GM19240 (cell line): Measurements from ENCODE around the gene CDKN2A.
A peak's percentile ranks its signal among the peaks of the same experiment; 100 is the strongest.
"Not testable (repeated sequence)": the region's sequence is repeated elsewhere in the genome, so short reads cannot be mapped to it uniquely, and the experiment has no call there.

Experiments used
- DNase-seq: peaks from one replicate; pipeline ENCODE4 v3.0.0; 2011; ENCODE audit warnings: low spot score; ENCODE audit not compliant: insufficient read length

The CDKN2A gene

DNA sequence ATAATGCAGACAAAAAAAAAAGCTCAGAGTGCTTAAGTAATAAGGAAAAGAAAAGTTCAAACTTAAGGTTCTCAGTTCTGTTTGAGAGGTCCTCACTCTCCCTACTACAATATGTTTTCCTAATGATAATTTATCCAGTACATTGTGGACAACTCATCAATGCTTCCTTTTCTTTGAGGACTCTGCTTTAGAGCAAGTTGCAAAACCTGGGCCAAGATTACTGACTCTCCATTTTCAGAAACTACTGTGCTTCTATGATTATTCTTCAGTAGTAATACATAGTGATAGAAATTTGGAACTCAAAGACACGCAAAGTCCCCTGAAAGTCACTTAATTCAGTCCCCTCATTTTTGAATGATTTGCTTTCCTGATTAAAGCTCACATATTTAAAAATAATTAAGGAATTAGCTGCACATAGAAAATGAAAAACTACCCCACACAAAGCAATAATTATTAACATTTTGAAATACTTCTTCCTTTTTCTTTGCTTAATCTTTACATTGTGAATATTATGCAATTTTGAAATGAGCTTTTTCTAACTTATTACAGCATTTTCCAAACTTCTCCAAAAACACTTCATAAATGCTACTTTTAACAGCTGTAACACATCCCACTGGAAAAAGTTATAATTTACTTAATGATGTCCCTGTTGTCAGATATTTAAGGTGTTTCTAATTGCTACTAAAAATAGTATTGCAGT lies 11.2 kb downstream of the CDKN2A start:
- DNase-seq = no peak

DNA sequence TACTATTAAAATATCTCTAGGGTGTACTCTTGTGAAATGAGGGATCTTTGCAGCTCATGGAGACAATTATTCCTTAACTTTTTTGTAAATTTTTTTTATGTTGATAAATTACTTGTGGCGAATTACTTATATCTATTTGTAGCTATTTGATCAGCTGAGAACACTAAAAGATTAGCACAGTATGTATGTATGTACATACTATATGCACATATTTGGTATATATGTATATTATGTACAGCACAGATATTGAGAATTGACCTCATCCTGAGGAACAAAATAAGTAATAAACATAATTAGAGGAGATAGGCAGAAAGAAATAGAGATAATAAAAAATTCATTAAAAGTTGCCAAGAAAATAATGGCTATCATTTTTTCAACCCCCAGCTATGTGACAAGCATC lies 11.8 kb downstream of the CDKN2A start:
- no peak for DNase-seq

DNA sequence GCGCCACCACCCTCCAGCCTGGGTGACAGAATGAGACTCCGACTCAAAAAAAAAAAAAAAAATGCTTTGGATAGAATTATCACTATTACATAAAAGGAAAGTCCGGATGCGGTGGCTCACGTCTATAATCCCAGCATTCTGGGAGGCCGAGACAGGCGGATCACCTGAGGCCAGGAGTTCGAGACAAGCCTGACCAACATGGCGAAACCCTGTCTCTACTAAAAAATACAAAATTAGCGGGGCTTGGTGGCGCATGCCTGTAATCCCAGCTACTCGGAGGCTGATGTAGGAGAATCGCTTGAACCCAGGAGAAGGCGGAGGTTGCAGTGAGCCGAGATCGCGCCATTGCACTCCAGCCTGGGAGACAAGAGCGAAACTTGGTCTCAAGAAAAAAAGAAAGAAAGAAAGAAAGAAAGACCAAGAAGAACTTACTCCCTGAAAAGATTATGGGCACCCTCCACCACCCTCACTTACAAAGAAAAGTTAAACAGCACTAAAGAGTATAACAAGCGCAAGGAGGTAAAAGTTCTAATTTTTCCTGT lies 17.8 kb downstream of the CDKN2A start:
- no peak for DNase-seq

- DNase-seq = no peak
Measured at GRCh38 chr9:21974722-21975409, 19.3 kb downstream of the CDKN2A start.

DNA sequence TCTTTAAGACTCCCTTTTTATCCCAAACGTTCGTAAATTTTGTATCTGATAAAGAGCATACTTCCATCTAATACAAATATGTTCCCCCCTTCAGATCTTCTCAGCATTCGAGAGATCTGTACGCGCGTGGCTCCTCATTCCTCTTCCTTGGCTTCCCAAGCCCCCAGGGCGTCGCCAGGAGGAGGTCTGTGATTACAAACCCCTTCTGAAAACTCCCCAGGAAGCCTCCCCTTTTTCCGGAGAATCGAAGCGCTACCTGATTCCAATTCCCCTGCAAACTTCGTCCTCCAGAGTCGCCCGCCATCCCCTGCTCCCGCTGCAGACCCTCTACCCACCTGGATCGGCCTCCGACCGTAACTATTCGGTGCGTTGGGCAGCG lies 19.9 kb downstream of the CDKN2A start:
- no peak for DNase-seq

- no peak for DNase-seq
Measured at GRCh38 chr9:21972361-21972760, 21.8 kb downstream of the CDKN2A start.

GRCh38 chr9:21970800-21971640 lies 23.2 kb downstream of the CDKN2A start:
- DNase-seq = no peak

- DNase-seq = no peak
Measured at GRCh38 chr9:21969951-21970799, 24.0 kb downstream of the CDKN2A start.

GRCh38 chr9:21969011-21969940 lies 24.9 kb downstream of the CDKN2A start:
- no peak for DNase-seq

GRCh38 chr9:21968331-21969010 lies 25.7 kb downstream of the CDKN2A start:
- no peak for DNase-seq

DNA sequence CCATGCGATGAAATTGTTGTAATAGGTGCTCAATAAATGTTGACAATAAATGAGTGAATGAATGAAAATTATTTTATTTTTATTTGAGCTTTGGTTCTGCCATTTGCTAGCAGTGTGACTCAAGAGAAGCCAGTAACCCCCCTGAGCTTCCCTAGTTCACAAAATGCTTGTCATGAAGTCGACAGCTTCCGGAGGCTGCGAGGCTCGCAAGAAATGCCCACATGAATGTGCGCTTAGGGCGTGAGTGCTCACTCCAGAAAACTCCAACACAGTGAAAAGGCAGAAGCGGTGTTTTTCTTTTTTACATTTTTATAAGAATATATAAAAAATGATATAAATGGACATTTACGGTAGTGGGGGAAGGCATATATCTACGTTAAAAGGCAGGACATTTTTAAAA lies 26.5 kb downstream of the CDKN2A start:
- DNase-seq = no peak

- no peak for DNase-seq
Measured at GRCh38 chr9:21967169-21967568, 27.0 kb downstream of the CDKN2A start.

DNA sequence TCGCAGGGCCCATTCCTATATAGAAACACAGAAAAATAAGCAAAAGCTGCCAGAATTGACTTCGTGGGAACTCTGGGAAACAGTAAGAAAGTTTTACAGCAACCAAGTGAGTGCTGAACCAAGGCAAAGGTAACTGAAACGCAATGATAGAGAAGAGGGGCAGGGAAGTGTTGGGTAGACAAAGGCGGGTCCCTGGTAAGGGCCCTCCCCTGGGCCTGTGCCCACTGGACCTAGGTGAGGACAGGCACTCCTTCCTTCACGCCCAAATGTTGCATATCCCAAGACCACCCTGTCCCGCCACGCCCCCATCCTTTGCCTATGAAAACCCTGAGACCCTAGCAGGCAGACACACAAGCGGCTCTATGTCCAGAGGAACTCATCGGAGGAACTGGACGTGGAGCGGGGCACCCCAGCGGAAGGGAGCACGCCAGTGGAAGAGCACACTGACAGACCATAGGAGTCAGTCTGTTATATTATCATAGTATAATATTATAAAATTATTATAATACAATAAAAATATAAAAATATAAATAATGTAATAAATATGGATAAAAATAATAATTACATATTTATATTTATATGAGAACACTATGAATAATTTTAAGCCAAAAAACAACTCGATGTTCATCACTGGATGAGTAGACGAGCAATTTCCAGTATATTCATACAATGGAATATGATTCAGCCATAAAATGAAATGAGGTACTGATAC lies 27.9 kb downstream of the CDKN2A start:
- DNase-seq = no peak

GRCh38 chr9:21965401-21965951 lies 28.7 kb downstream of the CDKN2A start:
- peak; percentile 48 for DNase-seq

DNA sequence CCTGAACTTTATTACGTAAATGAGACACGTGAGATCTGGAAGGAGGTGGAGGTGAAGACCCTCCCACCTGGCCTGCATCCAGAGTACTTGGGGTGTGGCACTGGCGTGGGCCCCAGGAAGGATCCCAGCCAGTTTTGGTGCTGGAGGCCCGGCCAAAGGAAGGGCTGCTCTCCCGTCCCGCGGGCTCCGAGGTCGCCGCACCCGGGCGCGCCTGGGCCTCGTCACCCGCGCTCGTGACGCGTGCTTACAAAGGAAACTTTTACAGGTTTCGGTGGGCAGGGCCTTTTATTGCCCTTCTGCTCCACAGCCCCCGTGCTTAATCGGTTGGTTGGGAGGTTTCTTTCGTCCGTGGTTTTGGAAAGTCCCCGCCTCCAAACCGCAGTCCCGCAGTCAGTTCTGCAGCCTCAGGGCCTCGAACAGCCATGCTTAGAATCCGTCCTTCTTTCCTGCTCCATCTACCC lies 29.2 kb downstream of the CDKN2A start:
- DNase-seq = no peak

GRCh38 chr9:21961569-21961968 lies 32.6 kb downstream of the CDKN2A start:
- DNase-seq = no peak

DNA sequence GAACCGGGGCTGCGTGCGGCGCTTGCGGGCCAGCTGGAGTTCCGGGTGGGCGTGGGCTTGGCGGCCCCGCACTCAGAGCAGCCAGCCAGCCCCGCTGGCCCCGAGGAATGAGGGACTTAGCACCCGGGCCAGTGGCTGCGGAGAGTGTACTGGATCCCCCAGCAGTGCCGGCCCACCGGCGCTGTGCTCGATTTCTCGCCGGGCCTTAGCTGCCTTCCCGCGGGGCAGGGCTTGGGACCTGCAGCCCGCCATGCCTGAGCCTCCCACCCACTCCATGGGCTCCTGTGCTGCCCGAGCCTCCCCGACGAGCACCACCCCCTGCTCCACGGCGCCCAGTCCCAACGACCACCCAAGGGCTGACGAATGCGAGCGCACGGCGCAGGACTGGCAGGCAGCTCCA lies 34.9 kb downstream of the CDKN2A start:
- not testable (repeated sequence) for DNase-seq

- no peak for DNase-seq
Measured at GRCh38 chr9:21958833-21959232, 35.4 kb downstream of the CDKN2A start.
